Ramos (cell line): Measurements from ENCODE around the gene FAM163B.
"Not testable (repeated sequence)": the region's sequence is repeated elsewhere in the genome, so short reads cannot be mapped to it uniquely, and the experiment has no call there.

ENCODE experiments used
- in situ Hi-C: fragments of 300-500 bp; cut with MboI; formaldehyde crosslinking; loops from one replicate; pipeline ENCODE4 v1.14.3; 2022; ENCODE audit warnings: low sequenced_read_pairs; ENCODE audit not compliant: unreplicated experiment

FAM163B gene

DNA sequence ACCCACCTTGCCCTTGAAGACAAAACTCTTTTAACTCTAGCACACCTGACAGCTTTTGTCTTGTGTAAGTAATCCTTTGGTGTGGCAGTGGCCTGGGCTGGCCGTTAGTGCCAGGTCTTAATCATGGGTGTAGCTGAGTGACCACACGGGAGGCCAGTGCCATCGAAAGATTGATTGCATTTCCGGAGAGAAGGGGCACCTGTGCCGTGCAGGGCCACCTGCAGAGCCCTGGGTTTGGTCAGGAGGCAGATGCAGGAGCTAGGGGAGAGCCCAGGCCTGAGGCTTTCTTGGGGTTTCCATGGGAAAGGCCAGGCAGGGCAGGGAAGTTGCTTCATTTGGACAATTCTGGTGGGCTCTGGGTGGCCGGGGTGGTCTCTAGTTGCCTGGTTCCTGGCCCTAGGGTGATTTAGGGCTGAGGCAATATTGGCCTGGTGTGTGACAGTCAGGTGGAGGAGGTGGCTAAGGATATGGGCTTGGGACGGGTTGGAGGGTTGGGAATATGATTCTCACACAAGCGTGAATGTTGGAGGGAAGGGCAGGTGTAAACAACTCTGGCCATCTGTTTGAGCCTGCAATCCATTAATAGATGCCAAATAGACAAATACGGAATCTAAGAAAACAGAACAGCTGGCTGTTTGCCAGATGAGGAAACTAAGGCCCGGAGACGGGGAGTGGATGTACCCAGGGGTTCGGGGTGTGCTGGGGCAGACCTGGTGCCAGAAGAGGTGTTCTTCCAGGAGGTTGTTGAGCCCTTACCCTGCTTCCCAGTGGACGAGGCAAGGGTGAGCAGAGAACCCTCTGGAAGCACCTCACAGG lies 31.6 kb upstream of the FAM163B start:
- in situ Hi-C loops: no loop called here

DNA sequence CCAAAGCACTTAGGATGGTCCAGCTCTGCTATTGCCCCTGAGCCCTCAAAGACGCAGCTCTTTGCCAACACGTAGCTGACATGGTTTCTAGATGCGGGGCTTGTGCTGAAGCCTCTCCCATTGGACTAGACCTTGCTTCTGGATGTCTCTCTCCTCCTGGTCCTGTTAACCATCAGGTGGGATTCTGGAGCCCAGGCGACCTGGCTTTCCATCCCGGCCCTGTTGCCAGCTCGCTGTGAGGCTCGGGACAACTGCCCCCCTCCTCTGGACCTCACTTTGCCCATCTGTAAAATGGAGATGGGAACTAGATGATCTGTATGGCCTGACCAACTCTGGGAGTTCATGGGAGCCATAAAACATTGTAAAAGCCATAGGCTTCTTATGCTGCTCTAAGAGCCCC lies 31.0 kb upstream of the FAM163B start:
- in situ Hi-C loops: no loop called here

DNA sequence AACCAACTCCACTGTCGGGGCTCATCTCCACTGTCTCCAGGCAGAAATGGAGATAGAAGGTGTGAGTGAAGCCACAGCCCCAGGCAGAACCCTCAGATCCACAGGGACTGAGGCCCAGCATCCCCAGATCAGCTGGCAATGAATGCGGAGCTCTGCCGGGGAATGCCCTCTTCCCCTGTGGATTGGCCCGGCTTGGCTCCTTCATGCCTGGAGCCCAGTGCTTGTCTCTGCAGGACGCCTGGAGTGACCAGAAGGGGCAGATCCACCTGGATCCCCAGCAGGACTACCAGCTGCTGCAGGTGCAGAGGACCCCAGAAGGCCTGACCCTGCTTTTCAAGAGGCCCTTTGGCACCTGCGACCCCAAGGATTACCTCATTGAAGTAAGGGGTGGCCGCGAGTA lies 30.4 kb upstream of the FAM163B start:
- in situ Hi-C loops: no loop called here

DNA sequence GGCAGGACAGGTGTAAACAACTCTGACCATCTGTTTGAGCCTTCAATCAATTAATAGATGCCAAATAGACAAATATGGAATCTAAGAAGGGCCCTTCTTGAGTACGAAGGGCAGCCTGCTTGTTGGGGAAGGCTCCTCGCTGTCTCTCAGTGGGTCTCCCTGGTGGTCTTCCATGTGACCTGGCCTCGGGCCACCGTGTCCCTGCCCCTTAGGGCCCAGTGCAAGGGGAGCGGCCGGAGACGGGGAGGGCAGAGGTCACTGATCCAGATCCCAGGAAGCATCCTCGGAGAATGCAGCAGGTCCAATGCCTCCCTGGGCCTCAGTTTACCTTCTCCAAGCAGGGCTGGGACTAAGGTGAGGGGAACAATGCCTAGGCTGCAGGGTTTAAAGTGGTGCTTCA lies 29.5 kb upstream of the FAM163B start:
- in situ Hi-C loops: no loop called here

DNA sequence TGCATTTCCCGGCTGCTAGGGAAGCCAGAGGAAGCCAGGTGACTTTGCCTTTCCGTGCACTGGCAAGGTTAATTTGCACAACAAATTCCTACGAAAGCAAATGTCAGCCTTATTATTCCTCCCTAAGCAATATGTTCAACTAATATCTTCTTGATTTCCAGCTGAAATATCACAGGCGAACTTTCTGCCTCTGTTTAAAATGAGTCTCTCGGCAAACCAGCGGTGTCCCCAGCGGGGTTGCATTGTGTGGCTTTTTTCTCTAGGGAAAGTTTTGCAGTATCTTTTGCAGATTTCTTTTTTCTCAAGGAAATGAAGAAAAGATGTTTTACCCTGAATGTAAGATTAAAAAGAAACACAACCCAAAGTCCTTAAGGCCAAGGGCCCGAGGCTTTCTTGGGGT lies 28.9 kb upstream of the FAM163B start:
- in situ Hi-C loops: no loop called here

DNA sequence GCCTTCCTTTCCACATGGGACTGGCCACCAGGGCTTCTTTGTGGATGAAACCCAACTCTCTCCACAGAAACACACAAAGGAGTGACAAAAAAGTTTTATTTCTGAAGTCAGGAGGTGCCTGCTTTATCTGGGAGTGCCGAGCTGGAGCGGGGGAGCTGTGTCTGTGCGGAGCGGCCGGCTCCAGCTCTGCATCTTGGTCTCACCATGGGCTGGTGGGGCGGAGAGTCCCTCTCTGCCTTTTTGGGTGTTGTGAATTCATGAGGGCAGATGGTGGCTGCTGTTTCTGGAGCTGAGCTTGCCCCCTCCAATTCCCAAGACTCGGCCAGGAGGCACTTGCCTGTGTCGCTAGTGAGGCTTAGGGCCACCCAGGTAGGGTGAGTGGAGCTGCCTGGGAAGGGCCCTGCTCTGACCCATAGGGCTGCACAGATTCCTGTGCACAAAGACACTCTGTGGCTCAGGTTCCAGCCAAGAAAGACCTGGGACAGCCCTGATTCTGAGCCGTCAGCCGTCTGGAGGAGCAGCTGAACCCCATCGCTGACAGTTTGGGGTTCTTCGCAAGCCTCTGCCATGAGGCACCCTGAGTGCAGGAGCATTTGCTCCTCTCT lies 28.4 kb upstream of the FAM163B start:
- in situ Hi-C loops: no loop called here

DNA sequence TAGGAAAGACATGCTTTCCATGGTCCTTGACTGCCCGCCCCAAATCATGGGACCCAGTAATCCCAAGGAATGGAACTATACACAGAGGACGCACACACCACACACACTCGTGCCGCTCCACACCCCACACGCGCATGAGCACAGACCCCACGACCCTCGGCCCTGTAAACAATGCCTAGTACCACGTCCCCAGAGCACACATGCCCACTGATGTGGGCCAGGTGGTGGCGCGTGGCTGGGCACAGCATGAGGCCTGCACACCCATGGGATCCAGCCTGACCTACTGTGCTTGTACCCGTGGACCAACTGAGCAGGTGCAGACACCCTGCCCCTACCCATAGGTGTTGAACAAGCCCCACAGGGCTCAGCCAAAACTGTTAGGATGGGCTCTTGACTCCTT lies 27.7 kb upstream of the FAM163B start:
- in situ Hi-C loops: no loop called here

DNA sequence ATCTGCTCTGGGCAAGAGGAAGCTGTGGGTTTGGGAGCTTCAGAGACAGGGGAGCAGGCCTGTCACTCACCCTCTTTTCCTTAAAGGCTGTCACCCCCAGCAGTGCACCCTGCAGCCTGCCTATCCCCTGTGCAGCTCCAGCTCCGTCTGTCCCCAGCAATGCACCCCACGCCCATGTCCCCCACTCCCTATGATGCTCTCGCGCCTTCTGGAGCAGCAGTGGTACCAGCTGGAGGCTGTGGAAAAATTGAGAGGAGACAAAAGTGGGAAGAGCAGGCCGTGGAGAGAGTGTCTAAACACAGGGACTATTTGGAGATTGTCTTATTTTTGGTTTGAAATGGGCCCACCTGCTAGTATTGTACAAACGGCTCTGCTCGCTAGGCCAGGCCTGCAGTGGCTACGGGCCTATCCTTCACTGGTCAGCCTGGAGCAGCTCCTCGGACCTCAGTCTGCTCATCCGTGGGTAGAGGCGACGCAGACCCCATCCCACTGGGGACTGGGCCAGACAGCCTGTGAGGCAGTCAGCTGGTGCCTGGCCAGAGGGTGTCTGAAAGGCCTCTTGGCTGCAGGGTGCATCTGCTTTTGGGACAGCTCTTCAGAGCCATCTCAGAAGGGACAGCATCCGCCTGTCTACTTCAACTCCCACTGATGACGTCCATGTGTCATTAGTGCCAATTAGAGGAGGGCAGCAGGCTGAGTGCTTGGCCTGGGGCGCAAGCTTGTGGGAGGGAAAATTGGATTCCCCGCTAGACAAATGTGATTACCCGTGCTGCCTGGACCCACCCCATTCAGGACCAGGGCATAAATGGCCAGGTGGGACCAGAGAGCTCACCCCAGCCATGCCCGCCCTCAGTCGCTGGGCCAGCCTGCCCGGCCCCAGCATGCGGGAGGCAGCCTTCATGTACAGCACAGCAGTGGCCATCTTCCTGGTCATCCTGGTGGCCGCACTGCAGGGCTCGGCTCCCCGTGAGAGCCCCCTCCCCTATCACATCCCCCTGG lies 26.6 kb upstream of the FAM163B start, which contains the start of gene DBH:
DBH (plus strand) TSS at position 831 of the 999 bp plus-strand sequence; CDS start at position 840, 9 bp downstream.
- in situ Hi-C loops: no loop called here

DNA sequence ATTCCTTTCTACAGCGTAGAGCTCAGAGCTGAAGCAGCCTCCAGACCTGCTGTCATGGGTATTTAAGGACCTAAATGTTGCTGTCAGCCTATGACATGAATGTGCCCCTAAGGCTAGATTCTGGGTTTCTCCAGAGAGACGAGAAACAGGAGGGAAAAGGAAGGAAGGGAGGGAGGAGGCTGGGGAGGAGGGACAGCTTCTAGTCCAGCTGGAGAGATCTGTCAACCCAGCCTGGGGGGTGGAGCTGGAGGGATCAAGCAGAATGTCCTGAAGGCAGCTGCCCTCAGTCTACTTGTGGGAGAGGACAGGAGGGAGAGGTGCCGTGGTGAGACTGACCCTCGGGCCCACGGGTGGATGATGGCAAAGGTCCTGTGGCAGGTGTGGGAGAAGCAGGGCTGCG lies 25.9 kb upstream of the FAM163B start:
- in situ Hi-C loops: no loop called here

DNA sequence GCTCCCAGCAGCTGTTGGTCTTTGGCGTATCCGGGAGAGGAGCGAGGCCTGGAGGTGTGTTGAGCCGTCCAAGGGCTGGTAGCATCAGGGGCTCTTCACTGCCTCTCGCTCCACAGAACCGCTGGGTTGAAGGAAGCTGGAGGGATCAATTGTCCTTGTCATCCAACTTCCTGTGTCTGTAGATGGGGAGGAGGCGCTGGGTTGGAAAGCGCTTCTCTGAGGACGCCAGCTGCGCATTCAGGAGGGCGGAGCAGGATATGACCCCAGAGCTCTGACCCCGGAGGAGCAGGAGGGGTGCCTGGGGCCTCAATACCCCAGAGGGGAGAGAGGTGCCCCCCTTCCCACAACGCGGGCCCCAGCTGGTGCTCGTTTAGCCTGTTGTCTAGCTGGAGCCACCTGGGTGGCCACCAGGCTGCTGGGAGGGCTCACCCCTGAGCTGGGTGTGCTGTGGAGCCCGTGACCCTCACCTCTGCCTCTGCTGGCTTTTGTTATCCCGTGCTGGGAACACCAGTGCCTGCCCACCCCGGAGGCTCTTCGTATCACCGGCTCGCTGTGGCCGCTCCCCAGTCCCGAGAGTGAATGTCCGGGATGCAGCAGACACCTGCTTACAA lies 25.0 kb upstream of the FAM163B start:
- in situ Hi-C loops: no loop called here

DNA sequence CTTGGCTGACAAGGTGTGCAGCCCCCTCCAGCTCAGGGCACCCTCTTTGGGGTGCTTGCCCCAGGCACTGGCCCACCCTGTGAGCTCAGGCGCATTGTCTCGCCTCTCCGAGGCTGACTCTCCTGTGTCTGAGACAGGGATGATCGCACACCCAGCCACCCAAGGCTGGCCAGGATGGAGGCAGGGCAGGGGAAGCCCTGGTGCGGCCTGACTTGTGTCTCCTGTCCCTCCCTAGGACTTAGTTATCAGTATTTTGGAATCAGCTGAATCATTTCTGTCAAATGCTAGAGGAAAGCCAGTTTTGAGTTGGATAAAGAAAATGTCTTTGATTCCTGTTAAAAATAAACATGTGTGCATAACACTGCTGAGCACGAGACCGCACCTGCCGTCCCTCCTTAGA lies 24.5 kb upstream of the FAM163B start:
- in situ Hi-C loops: no loop called here

DNA sequence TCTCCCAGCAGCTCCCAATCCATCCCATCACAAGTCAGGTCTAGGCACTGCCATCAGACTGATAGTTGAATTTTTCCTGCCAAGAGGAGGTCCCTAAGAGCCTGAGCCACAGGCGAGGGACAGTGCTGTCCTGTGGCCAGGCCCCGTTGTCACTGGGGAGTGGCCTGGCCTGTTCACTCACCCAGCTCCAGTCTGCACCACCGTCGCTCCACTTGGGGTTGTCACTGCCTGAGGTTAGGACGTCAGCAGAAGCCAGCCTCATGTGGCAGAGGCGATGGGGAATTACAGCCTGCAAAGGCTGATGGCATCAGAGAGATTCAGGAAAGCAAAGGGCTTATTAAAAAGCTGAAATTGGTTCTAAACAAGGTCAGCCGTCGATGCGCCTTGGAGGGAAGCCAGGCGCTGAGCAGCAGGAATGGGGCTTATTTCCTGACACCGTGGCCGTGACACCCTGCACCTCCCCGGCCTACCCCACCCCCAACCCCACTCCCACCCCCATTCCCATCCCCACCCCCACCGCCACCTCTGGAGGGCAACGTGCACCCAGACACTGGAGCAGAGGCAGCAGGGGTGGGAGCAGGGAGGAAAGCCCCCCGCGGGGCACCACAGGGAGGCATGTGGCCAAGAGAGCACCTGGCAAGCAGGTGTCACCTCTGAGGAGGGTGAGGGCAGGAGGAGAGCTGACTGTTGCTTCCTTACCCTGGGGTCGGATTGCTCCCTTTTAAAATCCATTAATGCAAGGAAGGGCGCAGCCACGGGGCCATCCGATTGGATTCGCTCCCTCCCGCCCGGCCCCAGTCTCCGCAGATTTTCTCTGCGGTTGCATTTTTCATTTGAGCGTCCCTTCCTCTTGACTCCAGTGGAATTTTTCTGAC lies 23.9 kb upstream of the FAM163B start:
- in situ Hi-C loops: no loop called here

DNA sequence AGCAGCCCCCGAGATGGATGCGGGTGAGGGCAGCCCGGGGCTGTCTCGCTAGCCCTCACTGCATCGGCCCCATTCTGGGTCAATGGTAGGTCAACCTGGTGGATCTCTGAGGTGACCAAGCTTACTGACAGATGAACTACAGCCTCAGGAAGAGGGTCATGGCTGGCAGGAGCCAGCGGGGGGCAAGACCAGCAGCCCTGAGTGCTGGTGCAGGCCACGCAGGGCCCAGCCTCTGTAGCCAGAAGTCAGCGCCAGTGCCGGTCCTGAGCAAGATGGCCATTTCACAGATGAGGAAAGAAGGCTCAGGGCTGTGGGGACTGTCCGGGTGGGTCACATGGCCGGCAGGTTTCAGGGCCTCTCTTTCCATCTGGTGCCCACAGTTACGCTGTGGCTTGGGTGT lies 21.9 kb upstream of the FAM163B start:
- in situ Hi-C loops: no loop called here

DNA sequence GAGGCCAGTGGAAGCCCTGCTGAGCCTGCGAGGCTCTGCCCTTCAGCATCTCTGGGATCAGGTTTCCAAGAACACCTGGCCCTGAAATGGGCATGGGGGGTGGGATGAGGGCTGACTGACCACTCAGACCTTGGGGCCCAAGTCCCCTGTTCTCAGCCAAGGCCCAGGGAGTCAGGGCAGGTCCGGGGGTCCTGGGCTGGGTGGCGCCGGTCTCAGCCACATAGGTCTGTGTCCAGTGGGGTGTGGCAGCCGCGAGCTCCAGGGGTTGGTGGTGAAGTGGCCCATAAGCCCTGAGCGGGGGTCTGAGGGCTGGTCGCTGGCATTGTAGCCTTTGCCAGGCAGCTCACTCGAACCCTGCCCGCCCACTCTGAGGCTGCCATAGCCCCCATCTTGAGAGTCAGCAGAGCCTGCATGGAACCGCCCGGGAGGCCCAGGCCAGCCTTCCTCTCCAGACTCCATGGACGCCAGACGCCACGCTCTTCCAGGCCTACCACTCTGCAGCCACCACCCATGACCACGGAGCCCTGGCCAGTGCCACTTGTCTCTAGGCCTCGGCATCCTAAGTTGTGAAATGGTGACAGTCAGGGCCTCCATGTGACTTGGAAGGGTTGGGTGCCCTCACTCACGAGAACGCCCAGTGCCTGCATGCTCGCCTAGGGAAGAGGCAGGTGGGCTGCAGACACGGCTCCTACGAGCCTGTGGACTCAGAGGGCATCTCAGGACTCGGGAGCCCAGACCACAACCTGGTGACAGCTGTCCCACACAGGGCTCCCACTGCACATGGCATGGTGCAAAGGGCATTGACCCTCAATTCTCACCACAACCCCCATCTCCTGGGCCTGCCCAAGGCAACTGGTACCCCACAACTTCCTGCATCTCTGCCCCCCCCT lies 20.3 kb upstream of the FAM163B start:
- in situ Hi-C loops: no loop called here

DNA sequence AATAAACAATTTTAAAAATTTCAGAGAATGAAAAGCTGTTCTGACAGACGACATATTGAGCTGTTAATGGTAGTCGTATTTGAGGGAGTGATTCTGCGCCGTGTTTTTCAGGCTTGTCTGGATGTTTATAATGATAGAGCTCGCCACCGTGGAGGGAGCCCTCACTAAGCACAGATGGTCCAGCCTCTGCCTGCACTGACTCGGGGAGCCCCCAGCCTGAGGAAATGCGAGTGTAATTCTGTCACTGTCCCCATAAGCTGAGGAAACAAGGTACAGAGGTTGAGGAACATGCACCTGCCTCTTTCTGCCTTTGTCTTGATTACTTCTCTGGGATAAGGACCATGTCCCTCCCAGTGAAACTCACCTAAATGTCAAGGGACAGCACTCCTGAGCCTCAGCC lies 19.6 kb upstream of the FAM163B start:
- in situ Hi-C loops: no loop called here

DNA sequence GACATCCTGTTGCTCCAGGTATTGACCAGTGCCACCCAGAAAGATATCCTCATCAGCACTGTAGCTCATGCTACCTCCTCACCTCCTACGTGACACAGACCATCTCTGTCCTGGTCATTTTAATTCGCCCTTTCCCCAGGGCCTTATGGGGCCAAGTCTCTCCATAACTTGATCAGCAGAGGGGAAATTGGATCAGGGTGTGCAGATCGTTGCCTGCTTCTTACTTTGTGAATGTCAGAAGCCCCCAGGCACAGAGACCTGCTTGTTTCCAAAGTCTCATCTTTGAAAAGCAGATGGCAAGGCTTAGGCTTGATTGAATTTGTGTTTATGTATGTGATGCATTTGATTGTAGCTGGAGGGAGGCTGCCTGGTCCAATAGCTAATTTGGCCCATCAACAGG lies 18.2 kb upstream of the FAM163B start:
- in situ Hi-C loops: no loop called here

DNA sequence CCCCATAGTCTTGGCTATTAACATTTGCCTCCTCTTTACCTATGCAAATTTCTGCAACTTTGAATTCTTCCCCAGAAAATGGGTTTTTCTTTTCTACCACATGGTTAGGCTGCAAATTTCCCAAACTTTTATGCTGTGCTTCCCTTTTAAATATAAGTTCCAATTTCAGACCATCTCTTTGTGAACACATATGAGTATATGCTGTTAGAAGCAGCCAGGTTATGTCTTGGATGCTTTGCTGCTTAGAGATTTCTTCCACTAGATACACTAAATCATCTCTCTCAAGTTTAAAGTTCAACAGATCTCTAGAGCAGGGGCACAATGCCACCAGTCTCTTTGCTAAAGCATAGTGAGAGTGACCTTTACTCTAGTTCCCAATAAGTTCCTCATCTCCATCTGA lies 16.8 kb upstream of the FAM163B start:
- in situ Hi-C loops: not testable (repeated sequence)

DNA sequence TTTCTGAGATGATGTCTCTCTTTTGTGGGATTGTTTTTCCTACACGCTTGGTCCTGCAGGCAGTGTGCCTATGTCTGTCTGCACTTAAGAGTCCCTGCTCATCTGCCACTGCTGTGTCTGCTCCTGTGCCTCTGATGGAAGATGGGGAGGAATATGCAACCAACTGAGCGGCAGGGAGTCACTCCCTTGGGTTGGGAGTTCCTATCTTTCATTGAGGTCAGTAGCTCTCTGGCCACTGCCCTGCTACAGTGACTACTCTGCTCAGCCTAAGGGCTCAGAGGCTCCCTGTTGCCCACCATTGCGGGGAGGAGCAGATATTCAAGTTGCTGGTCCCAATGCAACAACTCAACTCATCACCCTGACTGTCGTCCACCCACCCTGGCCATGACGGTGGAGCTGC lies 13.4 kb upstream of the FAM163B start:
- in situ Hi-C loops: no loop called here
